Loucy (cell line): Measurements from ENCODE around the gene ASPG.

ENCODE experiments used
- H2AFZ ChIP-seq: fragments of 200-600 bp; sonication (generic); 2 replicates; pipeline ENCODE4 v1.6.0; 2016; ENCODE audit warnings: antibody characterized with exemption, mild to moderate bottlenecking, low read length, moderate library complexity
- H3F3A ChIP-seq: fragments of 200-600 bp; 2 replicates; pipeline ENCODE4 v1.6.0; 2016; ENCODE audit warnings: antibody characterized with exemption, low read depth, mild to moderate bottlenecking
- H3K27me3 ChIP-seq: fragments of 200-600 bp; sonication (generic); 2 replicates; pipeline ENCODE4 v1.6.1; 2014; ENCODE audit warnings: low read length, mild to moderate bottlenecking; ENCODE audit not compliant: insufficient read depth, poor library complexity, severe bottlenecking
- H3K36me3 ChIP-seq: fragments of 200-600 bp; sonication (generic); 2 replicates; pipeline ENCODE4 v1.6.1; 2016; ENCODE audit warnings: low read length; ENCODE audit not compliant: insufficient read depth
- H3K4me1 ChIP-seq: fragments of 200-600 bp; sonication (generic); 2 replicates; pipeline ENCODE4 v1.5.1; 2014; ENCODE audit warnings: low read length, mild to moderate bottlenecking; ENCODE audit not compliant: insufficient read depth, poor library complexity, severe bottlenecking
- H3K4me2 ChIP-seq: fragments of 200-600 bp; sonication (generic); 2 replicates; pipeline ENCODE4 v1.6.0; 2014; ENCODE audit warnings: antibody characterized with exemption, low read length, low read depth, mild to moderate bottlenecking; ENCODE audit not compliant: poor library complexity, severe bottlenecking
- H3K4me3 ChIP-seq: fragments of 200-600 bp; sonication (generic); 2 replicates; pipeline ENCODE4 v1.5.1; 2014; ENCODE audit warnings: low read length, mild to moderate bottlenecking, mixed read lengths; ENCODE audit not compliant: poor library complexity, severe bottlenecking
- H3K79me2 ChIP-seq: fragments of 200-600 bp; sonication (generic); 2 replicates; pipeline ENCODE4 v1.6.1; 2014; ENCODE audit warnings: low read length; ENCODE audit not compliant: insufficient read depth
- H3K9ac ChIP-seq: fragments of 200-600 bp; sonication (generic); 2 replicates; pipeline ENCODE4 v1.6.0; 2014; ENCODE audit warnings: mild to moderate bottlenecking, low read depth, low read length, moderate library complexity; ENCODE audit not compliant: poor library complexity, severe bottlenecking
- H3K9me2 ChIP-seq: fragments of 200-600 bp; sonication (generic); replicated peaks from 2 replicates; pipeline ENCODE4 v1.6.1; 2016; ENCODE audit warnings: low read depth, low read length, mixed read lengths
- H3K9me3 ChIP-seq: fragments of 200-600 bp; sonication (generic); 2 replicates; pipeline ENCODE4 v1.6.1; 2014; ENCODE audit warnings: mild to moderate bottlenecking, antibody characterized with exemption, low read length, low read depth; ENCODE audit not compliant: insufficient read depth
- H4K20me1 ChIP-seq: fragments of 200-600 bp; sonication (generic); 2 replicates; pipeline ENCODE4 v1.6.0; 2014; ENCODE audit warnings: antibody characterized with exemption, low read length, mild to moderate bottlenecking; ENCODE audit not compliant: insufficient read depth, poor library complexity, severe bottlenecking
- EZH2phosphoT487 ChIP-seq: fragments of 200-600 bp; IDR thresholded peaks from 2 replicates; pipeline ENCODE4 v1.6.1; 2018; ENCODE audit warnings: antibody characterized with exemption, mild to moderate bottlenecking, moderate library complexity, borderline replicate concordance
- TF ChIP-seq, protein P1 (sequence below): fragments of 200-600 bp; sonication (generic); conservative IDR thresholded peaks from 2 replicates; pipeline ENCODE4 v1.5.1; 2014; ENCODE audit warnings: mild to moderate bottlenecking, antibody characterized with exemption, low read length

Gene ASPG

DNA sequence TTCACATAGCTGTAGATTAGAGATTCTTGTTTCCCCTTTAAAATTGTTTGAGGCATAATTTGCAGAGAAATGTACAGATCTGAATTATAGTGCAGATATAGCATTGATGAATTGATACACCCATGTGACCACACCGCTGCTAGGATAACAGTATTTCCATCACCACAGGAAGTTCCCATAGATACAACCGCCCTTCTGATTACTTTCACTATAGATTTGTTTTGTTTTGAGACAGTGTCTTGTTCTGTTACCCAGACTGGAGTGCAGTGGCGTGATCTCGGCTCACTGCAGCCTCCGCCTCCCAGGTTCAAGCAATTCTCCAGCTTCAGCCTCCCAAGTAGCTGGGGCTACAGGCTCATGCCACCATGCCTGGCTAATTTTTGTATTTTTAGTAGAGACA is 8.8 kb upstream of the ASPG start:
- Histone ChIP-seq H3K4me1 (no peaks in the 10 kb centered on the region), H3K4me2 (no peak overlapping the region), H3F3A (no peaks in the 10 kb centered on the region), H3K4me3 (no peak overlapping the region), H3K9ac (no peak overlapping the region), H3K36me3 (no peaks in the 10 kb centered on the region), H2AFZ (0 out of 2 replicates have a peak overlapping the region, but pooled peaks have one; percentile 38), H3K79me2 (no peaks in the 10 kb centered on the region), H3K9me3 (peaks cover 6% of the 10 kb centered on the region; the same call in 1 of the 2 replicates), H3K9me2 (no peaks in the 10 kb centered on the region), H4K20me1 (no peaks in the 10 kb centered on the region), H3K27me3 (no peaks in the 10 kb centered on the region)
- TF ChIP-seq EZH2phosphoT487 = no peak
- TF ChIP-seq, protein P1, sequence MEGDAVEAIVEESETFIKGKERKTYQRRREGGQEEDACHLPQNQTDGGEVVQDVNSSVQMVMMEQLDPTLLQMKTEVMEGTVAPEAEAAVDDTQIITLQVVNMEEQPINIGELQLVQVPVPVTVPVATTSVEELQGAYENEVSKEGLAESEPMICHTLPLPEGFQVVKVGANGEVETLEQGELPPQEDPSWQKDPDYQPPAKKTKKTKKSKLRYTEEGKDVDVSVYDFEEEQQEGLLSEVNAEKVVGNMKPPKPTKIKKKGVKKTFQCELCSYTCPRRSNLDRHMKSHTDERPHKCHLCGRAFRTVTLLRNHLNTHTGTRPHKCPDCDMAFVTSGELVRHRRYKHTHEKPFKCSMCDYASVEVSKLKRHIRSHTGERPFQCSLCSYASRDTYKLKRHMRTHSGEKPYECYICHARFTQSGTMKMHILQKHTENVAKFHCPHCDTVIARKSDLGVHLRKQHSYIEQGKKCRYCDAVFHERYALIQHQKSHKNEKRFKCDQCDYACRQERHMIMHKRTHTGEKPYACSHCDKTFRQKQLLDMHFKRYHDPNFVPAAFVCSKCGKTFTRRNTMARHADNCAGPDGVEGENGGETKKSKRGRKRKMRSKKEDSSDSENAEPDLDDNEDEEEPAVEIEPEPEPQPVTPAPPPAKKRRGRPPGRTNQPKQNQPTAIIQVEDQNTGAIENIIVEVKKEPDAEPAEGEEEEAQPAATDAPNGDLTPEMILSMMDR = no peak

DNA sequence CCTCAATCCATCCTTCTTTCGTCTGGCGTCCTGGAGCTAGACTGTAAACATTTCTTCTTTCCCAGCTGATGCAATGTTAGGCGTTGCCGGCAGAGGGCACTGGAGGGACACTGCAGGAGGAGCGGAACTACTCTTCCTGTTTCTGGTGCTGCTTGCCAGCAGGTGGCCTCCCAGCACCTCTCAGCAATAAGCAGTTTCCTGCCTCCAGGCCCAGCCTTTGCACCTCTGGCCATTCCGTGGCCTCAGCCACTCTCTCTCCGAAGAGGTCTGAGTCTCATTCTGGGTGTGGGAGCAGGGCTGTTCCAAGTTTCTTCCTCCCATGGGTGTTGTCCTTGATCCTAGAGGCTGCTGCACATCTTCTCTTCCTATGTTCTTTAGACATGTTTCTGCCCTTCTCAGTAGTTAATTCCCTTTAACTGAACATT is 7.5 kb upstream of the ASPG start:
- H3F3A ChIP-seq = no peaks in the 10 kb centered on the region
- no peaks in the 10 kb centered on the region for H3K9me2 ChIP-seq
- no peaks in the 10 kb centered on the region for H3K79me2 ChIP-seq
- no peaks in the 10 kb centered on the region for H3K27me3 ChIP-seq
- H3K4me2 ChIP-seq = no peak overlapping the region
- H2AFZ ChIP-seq = peak overlapping the region; percentile 80
- no peak overlapping the region for H3K4me3 ChIP-seq
- no peaks in the 10 kb centered on the region for H4K20me1 ChIP-seq
- no peak for TF ChIP-seq EZH2phosphoT487
- TF ChIP-seq, protein P1 = peak; percentile 100
- peaks cover 6% of the 10 kb centered on the region; the same call in 1 of the 2 replicates for H3K9me3 ChIP-seq
- no peaks in the 10 kb centered on the region for H3K36me3 ChIP-seq
- no peaks in the 10 kb centered on the region for H3K4me1 ChIP-seq
- peak overlapping the region; percentile 5 for H3K9ac ChIP-seq

DNA sequence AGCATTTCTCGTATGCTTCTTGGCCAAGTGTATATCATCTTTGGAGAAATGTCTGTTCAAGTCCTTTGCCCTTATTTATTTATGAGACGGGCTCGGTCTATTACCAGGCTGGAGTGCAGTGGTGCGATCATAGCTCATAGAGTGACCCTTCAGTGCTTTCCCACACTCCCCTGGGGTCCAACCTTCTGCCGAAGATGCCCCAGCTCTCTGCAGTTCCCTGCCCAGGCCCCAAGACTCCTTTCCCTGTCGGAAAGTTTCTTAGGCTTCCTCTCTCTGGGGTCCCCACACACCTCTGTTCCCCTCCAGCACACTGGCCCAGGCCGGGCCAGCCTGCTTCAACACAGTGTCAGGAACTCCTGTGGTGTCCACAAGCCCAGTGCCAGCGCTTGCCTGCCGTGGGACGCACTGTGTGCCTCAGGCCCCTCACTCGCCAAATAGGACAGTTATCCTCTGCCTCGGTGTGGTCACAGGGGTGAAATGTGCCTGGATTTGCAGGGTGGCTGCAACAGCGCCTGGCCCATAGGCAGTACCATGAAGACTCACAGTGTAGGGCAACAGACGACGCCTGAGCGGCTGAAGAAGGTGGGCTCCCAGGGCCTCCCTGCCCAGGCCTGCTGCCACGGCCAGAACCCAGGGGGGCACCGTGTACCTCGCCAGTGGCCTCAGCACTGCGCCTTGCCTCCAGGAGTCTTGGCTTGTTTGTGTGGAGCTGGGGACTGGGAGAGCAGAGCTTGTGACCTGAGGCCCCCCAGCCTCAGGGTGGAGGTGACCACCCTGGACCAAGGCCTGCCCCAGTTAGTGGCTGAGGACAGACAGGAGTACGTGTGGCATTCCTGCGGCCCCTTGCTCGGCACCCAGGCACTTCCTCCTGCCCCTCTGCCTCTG is 4.9 kb upstream of the ASPG start:
- no peaks in the 10 kb centered on the region for H3F3A ChIP-seq
- no peaks in the 10 kb centered on the region for H3K9me3 ChIP-seq
- no peaks in the 10 kb centered on the region for H3K79me2 ChIP-seq
- no peaks in the 10 kb centered on the region for H3K27me3 ChIP-seq
- H3K36me3 ChIP-seq = no peaks in the 10 kb centered on the region
- no peak overlapping the region for H3K4me3 ChIP-seq
- H4K20me1 ChIP-seq = no peaks in the 10 kb centered on the region
- no peak overlapping the region for H3K9ac ChIP-seq
- no peak overlapping the region for H2AFZ ChIP-seq
- H3K4me1 ChIP-seq = no peaks in the 10 kb centered on the region
- H3K9me2 ChIP-seq = no peaks in the 10 kb centered on the region
- no peak overlapping the region for H3K4me2 ChIP-seq
- TF ChIP-seq, protein P1 = no peak
- TF ChIP-seq EZH2phosphoT487 = no peak
